Erythroblast (primary cell): ENCODE results near the gene DEFB125.
"Not testable (repeated sequence)": the region's sequence is repeated elsewhere in the genome, so short reads cannot be mapped to it uniquely, and the experiment has no call there.

Experiments
- DNase-seq, 2 experiments: peaks; one replicate each; lab custom pipeline; 2025; lab: John Stamatoyannopoulos, UW
- GATA1 ChIP-seq: IDR thresholded peaks from 2 replicates; pipeline ENCODE4 v1.6.1; 2011; ENCODE audit warnings: low read depth, mild to moderate bottlenecking, control low read depth, low read length, moderate library complexity
- POLR2A ChIP-seq: IDR thresholded peaks from 2 replicates; pipeline ENCODE4 v1.6.1; 2011; ENCODE audit warnings: mild to moderate bottlenecking, low read length

DEFB125 gene, protein sequence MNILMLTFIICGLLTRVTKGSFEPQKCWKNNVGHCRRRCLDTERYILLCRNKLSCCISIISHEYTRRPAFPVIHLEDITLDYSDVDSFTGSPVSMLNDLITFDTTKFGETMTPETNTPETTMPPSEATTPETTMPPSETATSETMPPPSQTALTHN

DNA sequence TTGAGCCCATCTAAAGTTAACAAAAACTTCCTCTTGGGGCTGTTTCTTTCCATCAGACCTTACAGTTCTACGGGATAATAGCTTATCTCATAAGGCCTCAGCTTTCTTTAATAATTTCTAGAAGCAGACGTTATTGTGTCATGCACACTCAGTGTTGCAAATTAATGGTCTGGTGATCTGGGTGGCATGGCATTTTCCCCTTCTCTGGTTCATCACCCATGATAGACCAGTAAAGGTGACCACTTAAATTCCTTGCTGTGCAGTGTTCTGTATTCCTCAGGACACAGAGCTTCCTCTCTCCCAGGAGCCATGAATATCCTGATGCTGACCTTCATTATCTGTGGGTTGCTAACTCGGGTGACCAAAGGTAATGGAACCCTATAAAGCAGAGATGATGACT is at the start of gene DEFB125:
TSS of gene DEFB125 (plus strand) at position 272 of the 400 bp plus-strand sequence. CDS start at position 310, 38 bp downstream.
- DNase-seq, result no peak
- TF ChIP-seq GATA1, result no peak
- TF ChIP-seq POLR2A, result no peak

DNA sequence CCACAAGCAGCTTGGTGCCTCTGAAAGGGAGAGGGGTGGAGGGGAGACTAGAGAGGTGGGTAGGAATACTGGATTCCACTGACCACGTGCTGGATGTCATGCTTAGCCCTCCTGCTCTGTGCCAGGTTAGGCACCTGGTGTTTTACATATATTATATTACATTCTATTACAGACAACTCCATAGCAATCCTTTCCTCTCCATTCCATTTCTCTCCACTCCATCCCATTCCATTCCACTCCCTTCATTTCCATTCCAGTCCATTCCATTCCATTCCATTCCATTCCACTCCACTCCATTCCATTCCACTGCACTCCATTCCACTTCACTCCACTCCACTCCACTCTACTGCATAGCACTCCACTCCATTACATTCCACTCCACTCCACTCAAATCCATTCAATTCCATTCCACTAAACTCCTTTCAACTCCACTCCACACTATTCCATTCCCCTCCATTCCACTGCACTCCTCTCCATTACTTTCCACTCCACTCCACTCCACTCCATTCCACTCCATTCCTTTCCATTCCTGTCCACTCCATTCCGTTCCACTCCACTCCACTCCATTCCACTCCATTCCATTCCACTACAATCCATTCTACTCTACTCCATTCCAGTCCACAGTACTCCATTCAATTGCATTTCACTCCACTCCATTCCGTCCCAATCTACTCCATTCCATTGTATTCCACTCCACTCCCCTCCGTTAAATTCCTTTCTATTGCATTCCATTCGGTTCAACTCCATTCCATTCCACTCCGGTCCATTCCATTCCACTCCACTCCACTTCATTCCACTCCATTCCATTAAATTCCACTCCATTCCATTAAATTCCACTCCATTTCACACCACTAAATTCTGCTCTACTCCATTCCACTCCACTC is 27.2 kb upstream of the DEFB125 start:
- DNase-seq, result no peak

DNA sequence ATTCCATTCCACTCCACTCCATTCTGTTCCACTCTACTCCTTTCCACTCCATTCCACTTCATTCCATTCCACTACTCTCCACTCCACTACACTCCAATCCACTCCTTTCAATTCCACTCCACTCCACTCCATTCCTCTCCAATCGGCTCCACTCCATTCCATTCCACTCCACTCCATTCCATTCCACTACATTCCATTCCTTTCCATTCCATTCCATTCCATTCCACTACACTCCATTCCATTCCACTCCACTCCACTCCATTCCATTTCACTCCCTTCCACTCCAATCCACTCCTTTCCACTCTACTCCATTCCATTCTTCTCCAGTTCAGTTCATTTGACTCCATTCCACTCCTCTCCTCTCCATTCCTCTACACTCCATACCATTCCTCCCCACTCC is 26.2 kb upstream of the DEFB125 start:
- no peak for DNase-seq
- TF ChIP-seq GATA1, result no peak
- no peak for TF ChIP-seq POLR2A

More for the DNA sequence above, 27.2 kb upstream of the DEFB125 start:
- TF ChIP-seq GATA1, result no peak
- TF ChIP-seq POLR2A, result no peak

DNA sequence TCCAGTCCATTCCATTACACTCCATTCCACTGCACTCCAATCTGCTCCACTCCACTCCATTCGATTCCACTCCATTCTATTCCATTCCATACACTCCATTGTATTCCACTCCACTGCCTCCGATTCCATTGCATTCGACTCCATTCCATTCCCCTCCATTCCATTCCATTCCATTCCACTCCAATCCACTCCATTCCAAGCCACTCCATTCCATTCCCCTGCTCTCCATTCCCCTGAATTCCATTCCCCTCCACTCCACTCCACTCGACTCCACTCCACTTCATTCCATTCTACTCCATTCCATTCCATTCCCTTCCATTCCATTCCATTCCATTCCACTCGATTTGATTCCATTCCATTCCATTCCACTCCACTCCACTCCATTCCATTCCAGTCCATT is 25.7 kb upstream of the DEFB125 start:
- TF ChIP-seq GATA1, result no peak
- TF ChIP-seq POLR2A, result no peak
- no peak for DNase-seq

DNA sequence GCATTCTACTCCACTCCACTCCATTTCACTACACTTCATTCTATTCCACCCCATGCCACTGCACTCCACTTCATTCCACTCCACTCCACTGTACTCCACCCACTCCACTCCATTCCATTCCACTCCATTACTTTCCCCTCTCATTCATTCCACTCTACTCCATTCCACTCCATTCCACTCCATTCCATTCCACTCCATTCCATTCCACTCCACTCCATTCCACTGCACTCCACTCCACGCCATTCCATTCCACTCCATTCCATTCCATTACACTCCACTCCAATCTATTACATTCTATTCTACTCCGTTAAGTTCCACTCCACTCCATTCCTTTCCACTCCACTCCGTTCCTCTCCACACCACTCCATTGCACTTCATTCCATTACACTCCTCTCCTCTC is 25.0 kb upstream of the DEFB125 start:
- DNase-seq, result no peak
- TF ChIP-seq POLR2A, result no peak
- TF ChIP-seq GATA1, result no peak

DNA sequence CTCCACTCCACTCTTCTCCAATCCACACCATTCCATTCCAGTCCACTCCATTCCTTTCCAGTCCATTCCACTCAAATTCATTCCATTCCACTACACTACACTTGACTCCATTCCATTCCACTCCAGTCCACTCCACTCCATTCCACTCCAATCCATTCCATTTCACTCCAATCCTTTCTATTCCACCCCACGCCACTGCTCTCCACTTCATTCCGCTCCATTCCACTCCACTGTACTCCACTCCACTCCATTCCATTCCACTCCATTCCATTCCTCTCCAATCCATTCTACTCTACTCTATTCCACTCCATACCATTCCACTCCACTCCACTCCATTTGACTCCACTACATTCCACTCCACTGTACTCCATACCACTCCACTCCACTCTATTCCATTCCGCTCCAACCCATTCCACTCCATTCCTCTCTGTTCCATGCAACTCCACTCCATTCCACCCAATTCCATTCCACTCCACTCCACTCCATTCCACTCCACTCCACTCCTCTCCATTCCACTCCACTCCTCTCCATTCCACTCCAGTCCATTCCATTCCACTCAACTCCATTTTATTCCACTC is 23.4 kb upstream of the DEFB125 start:
- TF ChIP-seq POLR2A (no peak), GATA1 (no peak)
- no peak for DNase-seq

DNA sequence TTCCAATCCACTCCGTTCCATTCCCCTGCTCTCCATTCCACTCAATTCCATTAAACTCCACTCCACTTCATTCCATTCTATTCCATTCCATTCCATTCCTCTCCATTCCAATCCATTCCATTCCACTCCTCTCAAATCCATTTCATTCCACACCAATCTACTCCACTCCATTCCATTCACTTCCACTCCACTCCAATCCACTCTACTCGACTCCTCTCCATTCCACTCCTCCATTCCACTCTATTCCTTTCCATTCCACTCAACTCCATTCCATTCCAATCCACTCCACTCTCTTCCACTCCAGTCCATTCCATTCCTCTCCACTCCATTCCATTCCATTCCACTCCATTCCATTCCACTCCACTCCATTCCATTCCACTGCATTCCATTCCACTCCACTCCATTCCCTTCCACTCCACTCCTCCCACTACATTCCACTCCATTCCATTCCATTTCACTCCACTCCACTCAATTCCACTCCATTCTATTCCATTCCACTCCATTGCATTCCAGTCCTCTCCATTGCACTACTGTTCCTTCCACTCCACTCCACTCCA is 22.6 kb upstream of the DEFB125 start:
- DNase-seq, result no peak
- no peak for TF ChIP-seq GATA1
- TF ChIP-seq POLR2A, result no peak

DNA sequence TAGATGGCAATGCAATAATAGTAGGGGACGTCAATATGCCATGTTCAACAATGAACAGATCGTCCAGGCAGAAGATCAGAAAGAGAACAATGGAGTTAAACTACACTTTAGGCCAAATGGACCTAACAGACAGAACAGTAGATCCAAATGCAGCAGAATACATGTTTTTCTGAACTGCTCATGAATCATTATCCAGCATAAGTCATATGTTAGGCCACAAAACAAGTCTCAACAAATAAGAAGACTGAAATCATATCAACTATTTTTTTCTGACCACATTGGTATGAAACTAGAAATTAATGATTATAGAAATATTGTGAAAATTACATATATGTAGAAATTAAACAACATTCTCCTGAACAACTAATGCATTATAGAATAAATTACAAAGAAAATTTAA is 10.2 kb upstream of the DEFB125 start:
- no peak for DNase-seq
- TF ChIP-seq POLR2A (no peak), GATA1 (no peak)

DNA sequence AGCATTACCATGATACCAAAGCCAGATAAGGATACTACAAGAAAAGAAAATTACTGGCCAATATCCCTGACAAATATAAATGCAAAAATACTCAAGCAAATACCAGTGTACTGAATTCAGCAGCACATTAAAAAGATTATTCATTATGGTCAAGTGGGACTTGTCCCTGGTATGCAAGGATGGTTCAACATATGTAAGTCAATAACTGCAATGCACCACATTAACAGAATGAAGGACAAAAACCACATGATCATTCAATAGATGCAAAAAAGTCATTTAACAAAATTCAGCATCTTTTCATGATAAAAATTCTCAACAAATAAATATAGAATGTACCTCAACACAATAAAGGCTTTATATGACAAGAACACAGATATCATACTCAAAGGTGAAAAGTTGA is 9.1 kb upstream of the DEFB125 start:
- no peak for DNase-seq
- no peak for TF ChIP-seq GATA1
- TF ChIP-seq POLR2A, result no peak

DNA sequence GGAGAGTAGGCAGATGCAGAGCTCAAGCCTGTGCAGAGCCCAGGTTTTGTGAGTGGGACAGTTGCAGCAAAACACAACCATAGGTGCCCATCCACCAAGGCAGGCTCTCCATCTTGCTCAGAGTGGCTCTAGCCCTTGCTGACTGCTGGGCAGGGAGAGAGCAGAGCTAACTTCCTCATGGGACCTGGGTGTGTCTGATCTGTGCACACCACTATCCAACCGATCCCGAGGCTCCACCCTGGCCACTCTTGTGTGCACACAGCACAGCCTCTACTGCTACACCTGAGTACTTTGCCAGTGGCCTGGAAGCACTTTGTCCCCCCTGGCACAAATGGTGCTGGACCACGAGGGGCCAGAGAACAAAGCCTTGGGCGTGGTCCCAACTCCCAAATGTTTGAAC is 7.9 kb upstream of the DEFB125 start:
- DNase-seq, result no peak
- TF ChIP-seq POLR2A, result no peak
- TF ChIP-seq GATA1, result no peak

DNA sequence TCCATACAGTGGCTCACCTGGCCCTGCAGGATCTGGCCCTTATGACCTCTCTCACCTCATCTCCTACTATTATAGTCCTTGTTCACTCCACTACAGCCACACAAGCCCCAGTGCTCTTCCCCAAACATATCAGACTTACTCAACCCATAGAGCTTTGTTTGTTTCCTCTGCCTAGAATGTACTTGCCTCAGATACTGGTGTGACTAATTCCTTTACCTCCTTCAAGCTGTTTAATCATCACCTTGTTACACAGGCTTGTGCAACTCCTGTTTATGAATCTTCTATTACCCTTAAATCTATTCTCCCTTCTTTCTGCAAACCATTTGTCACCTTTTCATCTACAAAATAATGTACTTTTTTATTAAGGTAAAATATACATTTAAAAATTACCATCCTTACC is 3.2 kb downstream of the DEFB125 start:
- DNase-seq, result no peak
- TF ChIP-seq GATA1 (no peak), POLR2A (no peak)

DNA sequence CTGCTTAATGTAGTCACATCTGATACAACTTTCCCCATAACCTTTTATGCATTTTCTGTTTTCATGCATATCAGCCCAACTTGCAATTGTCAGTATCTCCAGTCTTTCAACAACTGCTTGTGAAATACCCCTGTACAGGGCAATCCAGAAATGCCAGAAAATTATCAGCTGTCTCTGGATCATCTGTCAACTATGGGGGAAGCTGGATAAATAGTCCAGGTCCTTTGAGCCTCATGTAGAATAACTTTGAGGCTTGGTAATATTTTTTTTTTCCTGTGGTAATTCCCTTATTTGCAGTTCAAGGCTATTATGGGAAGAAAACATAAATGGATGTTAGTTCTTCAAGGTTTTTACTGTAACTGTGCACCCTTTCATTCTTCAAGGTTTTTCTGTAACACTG is 6.2 kb downstream of the DEFB125 start:
- no peak for DNase-seq
- TF ChIP-seq POLR2A (no peak), GATA1 (no peak)

DNA sequence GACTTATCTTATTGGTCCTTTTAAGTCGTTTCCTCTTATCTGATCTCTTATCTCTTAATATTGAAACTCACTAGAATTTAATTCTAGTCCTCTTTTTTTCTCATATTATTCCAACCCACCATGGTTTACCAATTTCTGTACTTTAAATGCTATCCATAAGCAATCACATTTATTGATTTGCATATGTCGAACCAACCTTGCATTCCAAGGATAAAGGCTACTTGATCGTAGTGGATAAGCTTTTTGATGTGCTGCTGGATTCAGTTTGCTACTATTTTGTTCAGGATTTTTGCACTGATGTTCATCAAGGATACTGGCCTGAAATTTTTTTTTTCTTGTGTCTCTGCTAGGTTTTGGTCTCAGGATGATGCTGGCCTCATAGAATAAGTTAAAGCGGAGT is 7.7 kb downstream of the DEFB125 start:
- DNase-seq, result no peak
- TF ChIP-seq GATA1 (no peak), POLR2A (no peak)

DNA sequence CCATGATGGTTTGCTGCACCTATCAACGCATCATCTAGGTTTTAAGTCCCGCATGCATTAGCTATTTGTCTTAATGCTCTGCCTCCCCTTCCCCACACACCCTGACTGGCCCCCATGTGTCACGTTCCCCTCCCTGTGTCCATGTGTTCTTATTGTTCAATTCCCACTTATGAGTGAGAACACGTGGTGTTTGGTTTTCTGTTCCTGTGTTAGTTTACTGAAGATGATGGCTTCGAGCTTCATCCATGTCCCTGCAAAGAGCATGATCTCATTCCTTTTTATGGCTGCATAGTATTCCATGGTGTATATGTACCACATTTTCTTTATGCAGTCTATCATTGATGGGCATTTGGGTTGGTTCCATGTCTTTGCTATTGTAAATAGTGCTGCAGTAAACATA is 10.2 kb downstream of the DEFB125 start:
- DNase-seq, result not testable (repeated sequence)

DNA sequence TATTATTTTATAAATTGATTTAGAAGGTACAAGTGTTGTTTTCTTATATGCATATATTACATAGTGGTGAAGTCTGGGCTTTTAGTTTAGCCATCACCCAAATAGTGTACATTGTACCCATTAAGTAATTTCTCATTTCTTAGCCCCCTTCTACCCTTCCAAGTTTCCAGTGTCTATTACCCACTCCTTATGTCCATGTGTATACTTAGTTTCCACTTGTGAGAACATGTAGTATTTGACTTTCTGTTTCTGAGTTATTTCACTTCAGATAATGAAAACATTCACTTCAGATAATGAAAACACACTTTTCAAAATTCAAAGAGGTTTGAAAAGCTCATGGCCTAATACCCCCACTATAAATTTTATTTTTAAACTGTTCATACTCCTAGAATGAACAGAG is 14.5 kb downstream of the DEFB125 start:
- DNase-seq, result no peak

More for the DNA sequence above, 14.5 kb downstream of the DEFB125 start:
- no peak for TF ChIP-seq POLR2A
- TF ChIP-seq GATA1, result no peak
